Tibial artery (tissue), 4 donors: ENCODE data around the gene THSD7B.

ENCODE experiments used
- DNase-seq, 2 donors: peaks; one replicate each; pipeline ENCODE4 v3.0.0-alpha.2; 2019
- H3K27ac ChIP-seq, 2 donors: fragments of 200-600 bp; sonication (generic) in 1 of 2; 1 replicate in 1 of 2; 2 replicates in 1 of 2; pipeline ENCODE4 v1.5.1; 2018 to 2019; ENCODE audit warnings: mild to moderate bottlenecking in 1 of 2
- H3K27me3 ChIP-seq, 2 donors: fragments of 200-600 bp; sonication (generic) in 1 of 2; one replicate each; pipeline versions ENCODE4 v1.5.1 to v1.6.0; 2016 to 2019
- H3K36me3 ChIP-seq, 3 donors: fragments of 200-600 bp; sonication (generic) in 2 of 3; one replicate each; pipeline ENCODE4 v1.5.1; 2016 to 2019; ENCODE audit warnings: mild to moderate bottlenecking in 2 of 3
- H3K4me1 ChIP-seq, 4 donors: fragments of 200-600 bp; sonication (generic) in 2 of 4; 1 replicate in 3 of 4; 2 replicates in 1 of 4; pipeline ENCODE4 v1.5.1; 2016 to 2019
- H3K4me3 ChIP-seq, 2 donors: fragments of 200-600 bp; sonication (generic) in 1 of 2; 1 replicate in 1 of 2; 2 replicates in 1 of 2; pipeline ENCODE4 v1.5.1; 2018 to 2019; ENCODE audit warnings: mild to moderate bottlenecking in 2 of 2
- H3K9me3 ChIP-seq, 3 donors: fragments of 200-600 bp; sonication (generic) in 1 of 3; one replicate each; pipeline ENCODE4 v1.5.1; 2016 to 2019
- CTCF ChIP-seq, 2 experiments: fragments of 200-600 bp in 1 of 2; fragments of 450-650 bp in 1 of 2; IDR thresholded peaks; one replicate each; pipeline ENCODE4 v1.5.1; 2017 to 2019; ENCODE audit warnings: antibody characterized with exemption in 2 of 2, mild to moderate bottlenecking in 1 of 2, moderate library complexity in 1 of 2
- intact Hi-C: fragments of 100-400 bp; cut with DNase I; formaldehyde crosslinking; loops from one replicate; pipeline ENCODE4 v1.15.0; 2023; ENCODE audit warnings: low total_unique reads

Gene THSD7B

GRCh38 chr2:137454886-137455285, 689.5 kb downstream of the THSD7B start:
- Histone ChIP-seq H3K9me3 (no peaks in the 10 kb centered on the region), H3K36me3 (no peaks in the 10 kb centered on the region), H3K4me3 (no peak overlapping the region), H3K27me3 (no peaks in the 10 kb centered on the region), H3K27ac (no peak overlapping the region), H3K4me1 (no peaks in the 10 kb centered on the region)
- no peak for TF ChIP-seq CTCF (IDR thresholded peaks at IDR 0.05)
- intact Hi-C loops = no loop called here
- no peak for DNase-seq

GRCh38 chr2:137467246-137467862, 702.0 kb downstream of the THSD7B start:
- H3K27ac ChIP-seq = no peak overlapping the region
- TF ChIP-seq CTCF (IDR thresholded peaks at IDR 0.05) = peak in 1 of 2 experiments; percentile 38
- no peak overlapping the region for H3K4me3 ChIP-seq
- no peaks in the 10 kb centered on the region for H3K36me3 ChIP-seq
- DNase-seq = peak in 1 of 2 donors; percentile 24
- H3K4me1 ChIP-seq = no peaks in the 10 kb centered on the region
- no peaks in the 10 kb centered on the region for H3K27me3 ChIP-seq
- H3K9me3 ChIP-seq = no peaks in the 10 kb centered on the region
- intact Hi-C loops = no loop called here

GRCh38 chr2:137493261-137493660, 727.9 kb downstream of the THSD7B start:
- no peak for DNase-seq
- no peak overlapping the region for H3K4me3 ChIP-seq
- intact Hi-C loops = no loop called here
- H3K4me1 ChIP-seq = no peaks in the 10 kb centered on the region
- no peak overlapping the region for H3K27ac ChIP-seq
- H3K27me3 ChIP-seq = no peaks in the 10 kb centered on the region
- H3K36me3 ChIP-seq = no peaks in the 10 kb centered on the region
- no peaks in the 10 kb centered on the region for H3K9me3 ChIP-seq
- no peak for TF ChIP-seq CTCF (IDR thresholded peaks at IDR 0.05)

GRCh38 chr2:137500599-137500998, 735.3 kb downstream of the THSD7B start:
- H3K4me1 ChIP-seq = no peaks in the 10 kb centered on the region
- DNase-seq = no peak
- no peaks in the 10 kb centered on the region for H3K36me3 ChIP-seq
- no peak overlapping the region for H3K27ac ChIP-seq
- no peak for TF ChIP-seq CTCF (IDR thresholded peaks at IDR 0.05)
- H3K4me3 ChIP-seq = no peak overlapping the region
- intact Hi-C loops = no loop called here
- no peaks in the 10 kb centered on the region for H3K27me3 ChIP-seq
- no peaks in the 10 kb centered on the region for H3K9me3 ChIP-seq

GRCh38 chr2:137507237-137507636, 741.9 kb downstream of the THSD7B start:
- intact Hi-C loops = no loop called here
- H3K9me3 ChIP-seq = no peaks in the 10 kb centered on the region
- no peaks in the 10 kb centered on the region for H3K36me3 ChIP-seq
- TF ChIP-seq CTCF (IDR thresholded peaks at IDR 0.05) = no peak
- DNase-seq = no peak
- no peak overlapping the region for H3K27ac ChIP-seq
- H3K4me3 ChIP-seq = no peak overlapping the region
- no peaks in the 10 kb centered on the region for H3K4me1 ChIP-seq
- no peaks in the 10 kb centered on the region for H3K27me3 ChIP-seq
